Stromal cell of bone marrow (primary cell): ENCODE results near the gene GRAMD4.
"Not testable (repeated sequence)": the region's sequence is repeated elsewhere in the genome, so short reads cannot be mapped to it uniquely, and the experiment has no call there.

Experiments used
- DNase-seq: peaks from one replicate; pipeline ENCODE4 v3.0.0-alpha.2; 2012; ENCODE audit warnings: low read depth

The GRAMD4 gene

DNA sequence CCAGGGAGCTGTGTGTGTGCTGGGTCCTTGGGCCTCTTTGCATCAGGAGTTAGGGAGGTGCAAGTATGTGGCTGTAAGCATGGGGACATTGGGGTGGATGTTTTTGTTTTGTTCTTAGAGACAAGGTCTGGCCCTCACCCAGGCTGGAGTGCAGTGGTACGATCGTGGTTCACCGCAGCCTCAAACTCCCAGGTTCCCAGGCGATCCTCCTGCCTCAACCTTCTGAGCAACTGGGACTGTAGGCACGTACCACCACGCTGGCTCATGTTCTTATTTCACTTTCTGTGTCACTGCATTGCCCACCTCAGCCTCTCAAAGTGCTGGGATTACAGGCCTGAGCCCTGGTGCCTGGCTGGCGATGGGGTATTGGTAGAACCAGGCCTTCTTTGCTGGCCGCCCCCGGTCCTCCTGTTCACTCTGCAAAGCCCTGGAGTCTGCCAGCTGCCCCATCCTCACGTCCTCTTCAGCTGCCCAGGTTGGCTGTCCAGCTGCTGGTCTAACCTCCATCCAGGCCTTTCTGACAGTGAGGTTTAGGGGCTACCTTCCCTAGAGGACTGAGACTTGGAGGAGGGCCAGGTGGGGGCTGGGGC lies 851 bp upstream of the GRAMD4 start:
- DNase-seq, result no peak

DNA sequence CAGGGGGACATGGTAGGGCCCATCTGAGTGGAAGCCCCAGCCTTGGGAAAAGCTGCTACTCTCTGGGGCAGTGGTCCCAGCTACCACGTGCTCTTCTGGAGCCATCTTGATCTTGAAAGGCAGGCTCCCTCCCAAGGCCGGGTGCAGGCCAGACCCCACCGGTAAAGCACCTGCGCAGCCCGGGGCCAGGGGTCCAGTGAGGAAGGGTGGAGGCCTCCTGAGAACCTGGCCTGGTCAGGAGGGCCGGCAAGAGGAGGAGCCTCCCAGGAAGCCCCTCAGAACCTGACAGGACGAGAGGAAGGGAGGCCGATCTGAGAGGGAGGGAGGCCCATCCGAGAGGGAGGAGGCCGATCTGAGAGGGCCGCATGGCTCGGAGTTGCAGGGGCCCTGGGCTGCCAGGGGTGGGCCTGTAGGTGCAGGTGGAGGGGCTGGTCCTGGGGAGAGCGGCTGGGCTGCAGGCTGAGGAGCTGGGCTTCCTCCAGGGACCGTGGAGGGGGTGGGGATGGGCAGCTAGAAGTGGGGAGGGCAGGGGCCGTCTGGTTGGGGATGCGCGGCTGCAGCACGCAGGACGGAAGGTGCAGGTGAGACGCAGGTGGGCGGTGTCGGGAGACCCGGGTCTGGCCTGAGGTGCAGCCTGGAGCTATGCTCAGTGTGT lies 529 bp downstream of the GRAMD4 start:
- DNase-seq, result no peak

DNA sequence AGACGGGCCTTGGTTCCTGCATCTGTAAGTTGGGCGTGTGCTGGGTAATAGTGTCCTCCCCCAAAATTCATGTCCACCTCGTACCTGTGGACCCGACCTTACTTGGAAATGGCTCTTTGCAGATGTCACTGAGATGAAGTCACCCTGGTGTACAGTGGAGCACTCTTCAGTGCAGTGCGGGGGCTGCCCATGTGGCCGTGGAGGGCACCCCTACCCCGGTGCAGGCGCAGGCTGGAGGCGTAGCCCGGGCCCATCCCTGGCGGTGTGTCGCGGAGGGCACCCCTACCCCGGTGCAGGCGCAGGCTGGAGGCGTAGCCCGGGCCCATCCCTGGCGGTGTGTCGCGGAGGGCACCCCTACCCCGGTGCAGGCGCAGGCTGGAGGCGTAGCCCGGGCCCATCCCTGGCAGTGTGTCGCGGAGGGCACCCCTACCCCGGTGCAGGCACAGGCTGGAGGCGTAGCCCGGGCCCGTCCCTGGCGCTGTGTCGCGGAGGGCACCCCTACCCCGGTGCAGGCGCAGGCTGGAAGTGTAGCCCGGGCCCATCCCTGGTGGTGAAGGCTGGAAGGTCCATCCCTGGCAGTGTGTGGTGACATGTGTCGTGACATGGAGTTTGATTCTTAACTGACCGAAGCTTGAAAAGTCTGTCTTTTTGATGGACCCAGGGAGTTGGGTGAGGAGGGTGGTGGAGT lies 1.2 kb downstream of the GRAMD4 start:
- DNase-seq, result not testable (repeated sequence)

DNA sequence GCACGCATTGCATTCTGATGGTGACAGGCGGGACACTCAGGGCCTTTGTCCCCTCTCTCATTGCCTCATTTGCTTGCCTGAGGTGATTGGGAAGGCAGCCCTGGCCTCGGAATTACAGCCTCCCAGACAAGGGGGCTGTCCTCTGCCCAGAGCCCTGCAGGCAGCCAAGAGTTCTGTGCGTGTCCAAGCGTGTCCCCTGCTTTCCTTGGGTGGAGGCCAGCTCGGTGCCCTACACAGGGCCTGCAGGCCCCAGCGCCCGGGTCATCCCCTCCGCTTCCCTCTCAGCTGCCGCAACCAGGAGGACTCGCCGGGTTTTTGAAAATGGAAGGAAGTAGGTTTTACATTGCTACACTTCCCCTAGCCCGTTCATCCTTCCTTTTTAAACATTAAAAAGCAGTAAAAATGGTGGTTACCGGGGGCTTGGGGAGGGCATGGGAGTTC lies 1.9 kb downstream of the GRAMD4 start:
- DNase-seq, result no peak

DNA sequence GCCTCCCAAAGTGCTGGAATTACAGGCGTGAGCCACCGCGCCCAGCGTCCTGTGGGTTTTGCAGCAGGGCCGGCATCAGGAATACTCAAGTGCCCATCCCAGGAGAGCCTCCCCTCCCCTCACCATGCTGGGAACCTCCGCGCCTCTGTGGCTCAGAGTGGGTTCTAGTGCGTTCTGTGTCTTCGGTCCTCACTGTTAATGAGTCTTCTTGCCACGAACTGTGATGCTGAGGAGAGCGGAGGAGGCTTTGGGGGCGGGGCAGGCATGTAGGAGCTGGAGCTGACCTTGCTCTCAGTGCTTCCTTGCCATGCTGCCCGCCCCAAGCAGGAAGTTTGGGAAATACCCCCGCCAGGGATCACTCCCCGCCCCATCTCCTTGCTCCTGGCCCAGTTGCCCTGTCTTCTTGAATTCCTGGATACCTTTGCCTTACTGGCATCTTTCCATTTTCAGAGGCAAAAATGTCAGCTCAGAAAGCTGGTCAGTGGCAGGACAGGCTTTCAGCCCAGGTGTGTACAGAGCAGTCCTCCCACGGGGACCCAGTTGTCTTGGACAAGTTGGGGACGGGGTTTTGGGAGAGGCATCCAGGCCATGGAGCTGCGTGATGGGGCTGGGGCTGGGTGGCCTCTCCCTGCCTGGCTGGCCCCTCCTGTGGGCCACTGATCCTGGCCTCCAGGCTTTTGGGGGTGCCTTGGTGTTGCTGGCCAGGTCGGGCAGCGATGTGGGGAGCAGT lies 5.1 kb downstream of the GRAMD4 start:
- DNase-seq, result no peak

DNA sequence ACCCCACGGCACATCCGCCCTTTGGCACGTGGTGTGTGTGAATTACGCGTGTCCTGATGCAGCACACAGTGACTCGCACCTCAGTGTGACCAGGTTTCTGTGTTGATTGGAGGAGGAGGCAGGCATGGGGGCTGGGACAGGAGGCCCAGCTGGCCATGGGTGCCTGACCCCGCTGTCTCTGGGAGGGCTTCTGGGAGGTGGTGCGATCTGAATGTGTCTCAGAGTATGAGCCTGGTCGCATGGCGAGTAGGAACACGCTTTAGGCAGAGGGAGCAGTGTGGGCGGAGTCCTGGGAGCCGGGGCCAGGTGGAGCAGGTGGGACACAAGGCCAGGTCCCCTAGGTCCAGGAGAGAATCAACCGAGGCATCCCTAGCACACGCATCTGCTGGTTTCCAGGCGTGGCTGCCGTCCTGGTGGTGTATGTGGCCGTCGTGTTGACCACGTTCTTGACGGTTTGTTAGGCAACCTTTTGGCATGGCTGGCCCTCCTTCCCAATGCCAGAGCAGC lies 5.7 kb downstream of the GRAMD4 start:
- no peak for DNase-seq

DNA sequence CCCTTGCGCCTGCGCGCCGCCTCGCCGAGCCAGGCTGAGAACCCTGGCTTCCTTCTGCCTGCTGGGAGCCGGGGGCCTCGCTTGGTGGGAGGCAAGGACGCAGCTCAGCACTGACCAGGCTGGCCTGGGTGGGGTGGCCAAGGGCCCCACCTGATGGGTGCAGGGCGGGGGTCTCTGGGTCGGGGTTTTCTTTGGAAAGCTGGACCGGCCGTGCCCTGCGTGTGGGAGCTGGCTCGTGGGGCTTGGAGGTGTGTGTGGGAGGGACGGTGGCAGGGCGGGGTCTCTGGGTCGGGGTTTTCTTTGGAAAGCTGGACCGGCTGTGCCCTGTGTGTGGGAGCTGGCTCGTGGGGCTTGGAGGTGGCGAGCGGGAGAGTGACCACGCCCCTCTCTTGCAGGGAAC lies 6.2 kb downstream of the GRAMD4 start:
- DNase-seq, result no peak

DNA sequence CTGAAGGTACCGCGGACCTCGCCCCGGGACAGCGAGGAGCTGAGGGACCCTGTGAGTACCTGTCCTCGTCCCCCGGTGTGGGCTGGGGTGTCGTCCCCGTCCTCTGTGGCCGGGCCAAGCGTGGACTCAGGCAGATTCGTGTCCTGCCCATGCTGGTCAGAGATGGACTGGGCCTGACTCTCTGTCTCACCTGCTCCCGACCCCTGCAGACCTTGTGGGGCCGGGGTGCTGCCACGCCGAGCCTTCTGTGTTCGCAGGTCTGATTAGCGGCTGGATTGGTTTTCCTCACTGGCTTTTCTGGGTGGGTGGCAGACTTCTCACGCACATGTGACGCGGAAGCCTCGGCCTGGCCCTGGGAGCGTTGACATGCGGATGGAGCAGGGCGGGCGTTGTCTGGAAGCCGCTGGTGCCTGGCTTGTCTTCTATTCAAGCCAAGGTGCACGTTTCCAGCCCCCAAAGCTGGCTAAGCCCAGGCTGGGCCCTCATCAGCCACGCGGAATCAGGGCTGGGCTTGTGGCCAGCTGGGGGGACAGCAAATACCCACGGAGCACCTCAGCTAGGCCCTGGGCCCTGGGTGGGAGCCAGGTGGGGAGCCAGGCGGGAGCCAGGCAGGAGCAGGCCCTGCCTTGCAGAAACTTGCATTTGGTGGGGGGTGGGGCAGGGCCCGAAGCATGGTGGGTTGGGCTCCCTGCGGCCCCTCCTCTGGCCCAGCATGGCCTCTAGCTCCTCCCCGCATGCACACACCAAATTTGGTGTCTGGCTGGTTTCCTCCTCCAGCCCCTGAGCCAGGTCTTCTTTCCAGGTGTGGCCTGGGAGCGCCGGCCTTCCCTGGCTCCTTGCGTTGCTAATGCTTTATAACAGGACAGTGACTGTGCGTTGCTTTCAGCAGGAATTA lies 7.0 kb downstream of the GRAMD4 start:
- DNase-seq, result no peak

DNA sequence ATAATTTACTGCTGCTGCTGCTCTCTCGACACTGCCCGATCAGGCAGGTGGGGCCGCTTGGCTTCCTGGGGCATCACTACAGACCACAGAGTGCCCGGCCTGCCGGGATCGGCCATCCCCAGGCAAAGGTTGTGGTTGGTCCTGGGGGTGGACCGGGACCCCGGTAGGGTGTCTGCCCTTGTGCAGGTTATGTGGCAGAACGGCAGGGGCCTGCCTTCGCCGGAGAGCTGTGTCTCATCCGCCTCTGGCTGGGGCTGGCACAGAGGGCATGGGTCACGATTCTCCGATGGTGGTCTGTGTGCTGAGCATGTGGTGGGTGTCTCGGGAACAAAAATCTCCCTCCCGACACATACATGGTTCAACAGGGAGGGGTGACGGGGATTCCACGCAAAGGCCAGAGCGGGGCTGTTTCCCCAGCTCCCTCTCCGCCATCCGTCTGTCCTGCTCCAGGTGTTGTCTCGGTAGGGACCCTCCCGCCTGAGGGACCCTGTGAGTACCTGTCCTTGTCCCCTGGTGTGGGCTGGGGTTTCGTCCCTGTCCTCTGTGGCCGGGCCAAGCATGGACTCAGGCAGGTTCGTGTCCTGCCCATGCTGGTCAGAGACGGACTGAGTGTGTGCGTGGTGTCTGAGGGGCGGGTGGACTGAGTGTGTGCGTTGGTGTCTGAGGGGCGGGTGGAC lies 7.8 kb downstream of the GRAMD4 start:
- DNase-seq, result no peak

DNA sequence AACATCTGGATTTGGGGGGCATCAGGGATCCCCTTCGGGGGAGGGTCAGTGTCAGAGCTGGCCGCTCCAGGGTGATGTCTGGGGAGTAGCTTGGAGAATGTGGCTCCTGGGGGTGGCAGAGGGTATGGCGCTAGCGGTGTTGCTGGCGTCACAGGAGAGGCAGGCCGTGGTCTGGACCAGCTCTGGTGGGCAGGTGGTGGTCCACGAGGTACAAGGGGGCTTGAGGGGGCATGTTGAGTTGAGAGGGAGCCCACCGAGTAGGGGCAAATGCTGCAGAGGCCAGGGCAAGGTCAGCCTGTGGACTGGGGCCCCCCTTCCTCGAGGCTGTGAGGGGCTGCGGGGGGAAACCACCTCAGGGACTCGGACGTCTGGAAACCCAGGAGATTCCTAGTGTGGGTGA lies 8.6 kb downstream of the GRAMD4 start:
- DNase-seq, result no peak

DNA sequence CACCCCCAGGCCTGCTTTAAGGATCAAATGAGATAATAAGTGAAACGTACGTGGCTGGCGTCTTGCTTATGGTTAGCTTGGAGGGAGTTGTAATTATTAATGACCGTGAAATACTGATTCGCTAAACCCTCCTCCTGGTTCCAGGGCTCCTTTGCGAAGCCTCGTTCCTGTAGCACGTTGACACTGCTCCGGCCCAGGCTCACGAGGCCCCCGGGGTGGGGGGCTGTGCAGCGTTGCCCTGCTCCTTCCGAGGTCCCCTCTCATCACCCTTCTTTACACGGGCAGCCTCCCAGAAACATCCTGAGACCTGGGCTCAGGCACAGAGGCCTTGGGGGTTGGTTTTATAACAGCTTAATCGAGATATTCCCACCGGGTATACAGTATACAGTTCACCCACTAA lies 9.1 kb downstream of the GRAMD4 start:
- DNase-seq, result no peak

DNA sequence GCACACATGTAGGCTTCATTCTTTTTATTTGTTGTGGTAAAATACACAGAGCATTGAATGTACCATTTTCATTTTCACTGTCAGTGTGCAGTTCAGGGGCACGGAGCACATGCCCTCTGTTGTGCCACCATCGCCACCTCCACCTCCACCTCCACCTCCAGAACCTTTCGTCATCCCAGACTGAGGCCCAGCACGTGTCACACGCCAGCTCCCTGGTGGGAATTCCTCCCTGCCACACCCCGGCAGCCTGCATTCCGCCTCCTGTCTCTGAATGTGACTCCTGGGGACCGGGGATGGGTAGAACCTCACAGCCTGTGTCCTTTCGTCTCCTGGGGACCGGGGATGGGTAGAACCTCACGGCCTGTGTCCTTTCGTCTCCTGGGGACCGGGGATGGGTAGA lies 10.9 kb downstream of the GRAMD4 start:
- DNase-seq, result no peak

DNA sequence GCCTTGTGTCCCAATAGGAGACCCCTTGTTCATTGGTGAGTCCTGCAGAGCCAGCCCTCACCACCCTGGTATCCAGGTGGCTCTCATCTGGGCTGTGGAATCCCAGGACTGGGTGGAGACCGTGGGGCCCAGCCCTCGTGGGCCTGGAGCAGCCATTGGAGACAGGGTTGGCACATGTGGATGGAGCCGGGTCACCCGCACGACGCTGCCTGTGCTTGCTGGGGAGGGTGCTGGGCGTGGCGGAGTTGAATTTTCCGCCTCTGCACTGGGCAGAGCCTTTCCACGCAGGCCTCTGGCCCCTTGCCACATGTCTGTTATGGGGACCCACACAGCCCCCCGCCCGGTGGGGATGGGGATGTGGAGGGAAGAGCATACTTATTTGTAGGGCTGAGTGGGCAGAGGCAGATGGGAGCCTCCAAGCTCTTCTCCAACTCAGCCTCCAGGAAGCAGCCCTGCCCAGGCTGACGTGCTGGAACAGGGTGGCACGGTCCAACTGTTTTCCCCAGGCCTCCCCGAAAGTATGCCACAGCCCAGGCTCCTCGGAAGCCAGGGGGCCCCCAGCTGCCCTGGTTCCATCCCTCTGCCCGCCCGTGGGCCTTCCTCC lies 12.6 kb downstream of the GRAMD4 start:
- no peak for DNase-seq

DNA sequence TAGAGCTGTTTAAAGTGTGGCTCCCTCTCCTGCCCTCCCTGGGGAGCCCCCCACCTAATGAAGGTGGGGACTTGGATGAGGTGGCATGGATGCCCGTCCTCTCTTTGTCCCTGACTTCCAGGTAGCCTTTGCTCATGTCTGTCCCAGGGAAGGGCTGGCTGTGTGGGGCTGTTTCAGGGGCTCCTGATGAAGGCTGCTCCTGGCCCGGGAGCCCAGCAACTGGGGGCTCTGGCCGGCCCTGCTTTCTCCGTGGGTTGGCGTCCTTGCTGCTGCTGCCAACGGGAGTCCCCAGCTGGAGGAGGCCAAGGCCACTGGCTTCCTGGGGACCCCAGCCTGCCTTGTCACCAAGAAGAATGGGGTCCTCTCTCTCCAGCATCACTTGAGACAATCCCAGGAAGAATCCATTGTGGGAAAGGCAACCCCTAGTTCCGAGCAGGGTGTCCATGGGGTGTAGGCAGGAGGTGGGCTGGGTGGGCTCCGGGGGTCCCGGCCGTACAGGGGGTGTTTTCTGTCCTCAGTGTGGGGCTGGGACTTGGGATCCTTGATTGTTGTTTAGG lies 13.2 kb downstream of the GRAMD4 start:
- DNase-seq, result no peak

DNA sequence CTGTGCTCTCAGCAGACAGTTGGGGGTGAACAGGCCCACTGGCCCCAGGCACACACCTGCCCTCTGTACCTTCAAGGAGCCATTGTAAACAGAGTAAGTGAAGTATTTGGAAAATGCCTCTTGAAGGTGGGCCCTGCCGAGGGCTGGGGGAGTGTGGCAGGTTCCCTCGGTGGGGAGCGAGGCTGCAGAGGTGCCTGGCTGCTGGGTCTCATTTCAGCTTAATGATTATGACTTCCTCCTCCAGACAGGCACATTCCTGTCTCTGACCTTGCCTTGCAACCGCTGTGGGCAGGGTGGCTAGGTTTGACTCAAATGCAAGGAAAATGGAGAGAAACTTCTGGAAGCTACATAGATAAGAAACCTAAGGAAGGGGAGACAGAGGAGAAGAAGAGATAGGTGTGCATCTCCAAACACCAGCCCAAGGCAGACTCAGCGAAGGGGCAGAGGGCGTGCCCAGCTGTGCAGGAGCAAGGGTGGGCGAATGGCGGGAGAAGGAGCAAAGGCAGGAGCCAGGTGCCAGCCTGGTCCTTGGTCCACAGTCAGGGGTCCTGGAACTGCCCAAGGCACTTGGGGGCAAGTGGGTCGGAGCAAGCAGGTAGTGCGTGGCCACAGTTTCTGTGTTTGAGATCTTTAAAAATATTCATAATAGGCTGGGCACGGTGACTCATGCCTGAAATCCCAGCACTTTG lies 14.0 kb downstream of the GRAMD4 start:
- DNase-seq, result no peak

DNA sequence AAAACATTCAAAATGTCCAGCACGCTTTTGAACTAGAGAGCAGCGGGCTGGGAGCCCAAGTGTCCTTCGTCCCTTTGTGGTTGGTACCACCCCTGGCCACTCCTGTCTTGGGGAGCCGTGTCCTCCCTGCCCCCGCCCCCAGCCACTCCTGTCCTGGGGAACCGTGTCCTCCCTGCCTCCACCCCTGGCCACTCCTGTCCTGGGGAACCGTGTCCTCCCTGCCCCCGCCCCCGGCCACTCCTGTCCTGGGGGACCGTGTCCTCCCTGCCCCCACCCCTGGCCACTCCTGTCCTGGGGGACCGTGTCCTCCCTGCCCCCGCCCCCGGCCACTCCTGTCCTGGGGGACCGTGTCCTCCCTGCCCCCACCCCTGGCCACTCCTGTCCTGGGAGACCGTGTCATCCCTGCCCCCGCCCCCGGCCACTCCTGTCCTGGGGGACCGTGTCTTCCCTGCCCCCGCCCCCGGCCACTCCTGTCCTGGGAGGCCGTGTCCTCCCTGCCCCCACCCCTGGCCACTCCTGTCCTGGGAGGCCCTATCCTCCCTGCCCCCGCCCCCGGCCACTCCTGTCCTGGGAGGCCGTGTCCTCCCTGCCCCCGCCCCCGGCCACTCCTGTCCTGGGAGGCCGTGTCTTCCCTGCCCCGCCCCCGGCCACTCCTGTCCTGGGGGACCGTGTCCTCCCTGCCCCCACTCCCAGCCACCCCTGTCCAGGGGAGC lies 14.9 kb downstream of the GRAMD4 start:
- peak; percentile 70 for DNase-seq

DNA sequence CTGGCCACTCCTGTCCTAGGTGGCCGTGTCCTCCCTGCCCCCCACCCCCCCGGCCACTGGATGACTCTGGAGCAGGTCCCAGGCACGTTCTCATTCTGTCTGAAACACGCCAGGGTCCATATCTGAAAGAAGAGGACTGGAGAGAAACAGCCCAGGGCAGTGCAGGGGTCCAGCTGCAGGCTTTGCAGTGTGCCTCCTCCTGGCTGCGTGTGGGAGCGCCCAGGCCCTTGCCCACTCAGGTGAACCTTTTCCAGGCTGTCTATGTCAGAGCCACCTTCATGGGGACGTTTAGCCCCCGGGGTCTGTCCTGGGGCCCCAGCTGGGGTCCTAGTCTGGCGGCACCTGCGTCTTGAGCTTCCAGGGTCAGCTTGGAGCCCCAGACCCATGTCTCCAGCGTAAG lies 15.6 kb downstream of the GRAMD4 start:
- no peak for DNase-seq

DNA sequence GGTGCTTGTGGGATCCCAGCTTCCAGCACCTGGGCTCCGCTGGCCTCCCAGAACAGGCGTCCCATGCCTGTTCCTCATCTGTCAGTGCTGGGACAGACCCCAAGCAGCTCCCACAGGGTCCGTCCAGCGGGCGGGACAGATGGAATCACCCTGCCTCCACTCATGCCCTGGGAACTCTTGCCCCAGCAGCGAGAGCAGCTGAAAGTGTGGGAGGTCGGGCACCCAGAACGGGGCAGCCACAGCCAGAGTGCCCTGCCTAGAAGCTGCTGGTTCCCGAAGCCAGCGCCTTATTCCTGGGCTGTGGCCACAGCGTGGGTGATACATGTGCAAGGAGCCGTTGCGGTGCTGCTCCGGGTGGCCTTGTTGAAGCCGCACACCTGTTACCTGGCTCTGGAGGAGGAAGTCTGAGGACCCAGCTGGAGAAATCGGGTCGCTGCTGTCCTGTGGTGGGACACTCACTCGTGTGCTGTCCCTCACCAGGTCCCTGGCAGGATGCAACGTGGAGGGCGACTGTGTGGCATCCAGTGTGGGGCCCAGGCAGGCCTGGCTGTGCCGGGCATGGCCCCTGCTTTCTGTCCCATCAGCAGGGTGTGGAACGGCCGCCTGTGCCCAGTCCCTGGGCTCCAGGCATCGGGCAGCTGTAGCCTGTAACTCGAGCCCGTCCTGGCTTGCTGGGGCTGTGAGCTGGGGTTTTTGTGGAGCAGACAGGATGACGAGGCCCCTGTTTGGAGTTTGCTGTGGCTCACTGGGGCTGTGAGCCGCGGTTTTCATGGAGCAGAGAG lies 16.2 kb downstream of the GRAMD4 start:
- DNase-seq, result no peak
